ENCODE measurements around the gene LPCAT2.

DNA sequence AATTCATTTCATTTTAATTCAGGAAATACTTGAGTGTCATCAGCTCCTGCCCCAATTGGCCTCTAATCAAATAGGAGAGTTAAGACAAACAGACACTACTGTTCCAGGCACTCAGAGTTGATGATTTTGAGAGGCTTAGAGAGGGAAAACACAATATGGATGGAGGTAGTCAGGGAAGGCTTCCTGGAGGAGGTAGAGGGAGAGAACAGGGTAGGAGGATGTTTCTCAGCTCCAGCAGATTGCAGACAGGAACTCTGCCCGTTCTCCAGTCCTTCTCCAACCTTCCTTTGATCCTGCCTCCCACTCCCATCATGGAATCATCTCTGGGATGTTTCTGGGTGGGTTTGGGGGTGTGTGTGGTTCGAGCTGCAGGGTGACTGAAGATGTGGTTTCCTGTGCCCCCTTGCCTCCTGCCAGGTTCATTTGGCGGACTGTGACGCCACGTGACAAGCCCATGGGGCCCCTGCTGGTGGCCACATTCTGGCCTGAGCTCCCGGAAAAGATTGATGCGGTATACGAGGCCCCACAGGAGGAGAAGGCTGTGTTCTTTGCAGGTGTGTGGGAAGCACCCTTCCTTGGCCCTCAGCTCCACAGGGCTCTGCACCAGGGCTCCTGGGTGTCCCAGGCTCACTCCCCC lies 12.2 kb upstream of the LPCAT2 start:
- no peak for TF ChIP-seq POLR2A (IDR thresholded peaks at IDR 0.05)
- TF ChIP-seq, protein P1, sequence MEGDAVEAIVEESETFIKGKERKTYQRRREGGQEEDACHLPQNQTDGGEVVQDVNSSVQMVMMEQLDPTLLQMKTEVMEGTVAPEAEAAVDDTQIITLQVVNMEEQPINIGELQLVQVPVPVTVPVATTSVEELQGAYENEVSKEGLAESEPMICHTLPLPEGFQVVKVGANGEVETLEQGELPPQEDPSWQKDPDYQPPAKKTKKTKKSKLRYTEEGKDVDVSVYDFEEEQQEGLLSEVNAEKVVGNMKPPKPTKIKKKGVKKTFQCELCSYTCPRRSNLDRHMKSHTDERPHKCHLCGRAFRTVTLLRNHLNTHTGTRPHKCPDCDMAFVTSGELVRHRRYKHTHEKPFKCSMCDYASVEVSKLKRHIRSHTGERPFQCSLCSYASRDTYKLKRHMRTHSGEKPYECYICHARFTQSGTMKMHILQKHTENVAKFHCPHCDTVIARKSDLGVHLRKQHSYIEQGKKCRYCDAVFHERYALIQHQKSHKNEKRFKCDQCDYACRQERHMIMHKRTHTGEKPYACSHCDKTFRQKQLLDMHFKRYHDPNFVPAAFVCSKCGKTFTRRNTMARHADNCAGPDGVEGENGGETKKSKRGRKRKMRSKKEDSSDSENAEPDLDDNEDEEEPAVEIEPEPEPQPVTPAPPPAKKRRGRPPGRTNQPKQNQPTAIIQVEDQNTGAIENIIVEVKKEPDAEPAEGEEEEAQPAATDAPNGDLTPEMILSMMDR (IDR thresholded peaks at IDR 0.05), result no peak

All from gastroesophageal sphincter (tissue), 3 donors.